ENCODE measurements around the gene OPHN1. TPM values are rescaled to one million over a fixed set of nuclear protein-coding genes. Genes with fewer than 3 reads are reported as not detected.

The OPHN1 gene
- total and polyA plus RNA-seq, 10 of the 15 experiments (the other 5 are each of a cell fraction or from before 2014, with no cell fraction given) = under 0.01 to 0.03 (median 0.03) TPM; not detected in 6

- ChIA-PET CTCF (interaction anchor here (0.6 to 1.1 kb wide), 2 partner anchors 18 to 34 kb away, joined by 3 read pairs; no protein-coding TSS in a partner anchor), POLR2A (no interaction called here), SMC1A (ENCODE audit: uncharacterized antibody, unreplicated experiment) (no interaction called here), RAD21 (ENCODE audit: unreplicated experiment) (no interaction called here)
- intact Hi-C loops (cut with micrococcal nuclease; ENCODE audit: unreplicated experiment) = no loop called here
- Histone ChIP-seq H3K9ac (ENCODE audit: control insufficient read depth, insufficient read depth, low read length) (no peak overlapping the region), H3K27ac (ENCODE audit: control insufficient read depth, insufficient read depth) (no peak overlapping the region), H3K36me3 (ENCODE audit: control insufficient read depth in 2 of 2, insufficient read depth in 2 of 2, low read length in 1 of 2) (no peaks in the 10 kb centered on the region), H3K4me3 (no peak overlapping the region), H3K4me2 (ENCODE audit: control insufficient read depth, insufficient read depth) (no peak overlapping the region), H4K20me1 (ENCODE audit: control insufficient read depth, insufficient read depth) (no peaks in the 10 kb centered on the region), H3K27me3 (replicated peaks in 1 of 2; ENCODE audit: control insufficient read depth in 2 of 2, insufficient read depth in 2 of 2, low read length in 1 of 2) (no peaks in the 10 kb centered on the region), H3K4me1 (ENCODE audit: control insufficient read depth, insufficient read depth, low read length) (no peaks in the 10 kb centered on the region), H3K9me3 (replicated peaks; ENCODE audit: control insufficient read depth, insufficient read depth, low read length) (no peaks in the 10 kb centered on the region), H2AFZ (ENCODE audit: control insufficient read depth, low read depth, low read length) (no peak overlapping the region), H3K79me2 (ENCODE audit: control insufficient read depth, insufficient read depth, low read length) (no peaks in the 10 kb centered on the region)
- no peak for DNase-seq (ENCODE audit: low read depth, low spot score)
- ATAC-seq = no peak
- TF ChIP-seq SRF (IDR thresholded peaks at IDR 0.05; ENCODE audit: low read depth in 2 of 2, low read length in 2 of 2) = no peak
- no peak for TF ChIP-seq MTA3 (IDR thresholded peaks at IDR 0.05; ENCODE audit: borderline replicate concordance, low read length)
- TF ChIP-seq SUZ12 (IDR thresholded peaks at IDR 0.05; ENCODE audit: unreplicated experiment) = no peak
- no peak for TF ChIP-seq E2F8 (IDR thresholded peaks at IDR 0.05; ENCODE audit: low read depth, partially characterized antibody)
- TF ChIP-seq KAT2A (conservative IDR thresholded peaks at IDR 0.05; ENCODE audit: control insufficient read depth, low read depth, low read length) = no peak
- no peak for TF ChIP-seq ZBED1 (IDR thresholded peaks at IDR 0.05; ENCODE audit: borderline replicate concordance)
- no peak for FAIRE-seq
- in situ Hi-C loops (cut with MboI) = no loop called here
- no TSS peak for BruUV-seq (replicated peaks)
These were observed 324.1 kb downstream of the OPHN1 start for GRCh38 chrX:68109162-68109561.
